BLaER1 treated with 17β-estradiol and CSF1 and Interleukin-3, amounts not matched to agents 10 nM and 100 nM (cell line): ENCODE results near the gene CD79B.

ENCODE experiments used
- H3K27ac ChIP-seq, 11 experiments: shearing (Covaris generic); formaldehyde crosslinking; 2 replicates each; pipeline ENCODE4 v1.8.1; 2022
- H3K27me3 ChIP-seq, 11 experiments: shearing (Covaris generic); formaldehyde crosslinking; 2 replicates each; pipeline ENCODE4 v1.8.1; 2022
- H3K36me3 ChIP-seq, 11 experiments: shearing (Covaris generic); formaldehyde crosslinking; 2 replicates each; pipeline ENCODE4 v1.8.1; 2022
- H3K4me1 ChIP-seq, 10 experiments: shearing (Covaris generic); formaldehyde crosslinking; 2 replicates each; pipeline ENCODE4 v1.8.1; 2022
- H3K4me2 ChIP-seq, 11 experiments: shearing (Covaris generic); formaldehyde crosslinking; 2 replicates each; pipeline ENCODE4 v1.8.1; 2022
- H3K4me3 ChIP-seq, 10 experiments: shearing (Covaris generic); formaldehyde crosslinking; 2 replicates each; pipeline ENCODE4 v1.8.1; 2022
- H3K9ac ChIP-seq, 11 experiments: shearing (Covaris generic); formaldehyde crosslinking; 2 replicates each; pipeline ENCODE4 v1.8.1; 2022
- H3K9me3 ChIP-seq, 11 experiments: shearing (Covaris generic); formaldehyde crosslinking; replicated peaks in 1 of 11; 2 replicates each; pipeline ENCODE4 v1.8.1; 2022
- H4K20me1 ChIP-seq, 11 experiments: shearing (Covaris generic); formaldehyde crosslinking; 2 replicates each; pipeline ENCODE4 v1.8.1; 2022
- Cebpa-rat ChIP-seq, 11 experiments: shearing (Covaris generic); IDR thresholded peaks; 2 replicates each; pipeline ENCODE4 v1.8.1; 2022

CD79B gene

DNA sequence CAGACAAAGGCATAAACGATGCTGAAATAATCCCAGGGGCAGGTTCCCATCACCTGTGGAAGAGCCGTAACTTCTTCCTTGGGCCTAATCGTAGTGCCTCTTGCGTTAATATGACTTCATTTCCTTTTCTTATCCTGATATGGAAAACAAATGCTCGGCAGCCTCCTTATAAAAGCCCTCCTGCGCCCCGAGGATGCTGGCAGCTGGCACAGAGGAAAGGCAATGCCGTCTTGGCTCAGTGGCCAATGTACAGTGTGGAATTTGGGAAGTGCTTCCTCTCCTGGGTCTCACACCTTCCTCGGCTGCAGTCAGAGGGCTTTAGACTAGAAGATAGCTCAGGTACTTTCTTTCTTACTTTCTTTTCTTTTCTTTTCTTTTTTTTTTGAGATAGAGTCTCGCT is 37.1 kb upstream of the CD79B start:
- H3K4me2 ChIP-seq: no peak overlapping the region
- H3K27ac ChIP-seq: no peak overlapping the region
- no peaks in the 10 kb centered on the region for H4K20me1 ChIP-seq
- no peak overlapping the region for H3K4me3 ChIP-seq
- no peaks in the 10 kb centered on the region for H3K36me3 ChIP-seq
- peaks cover 10 to 20% (median 16%) of the 10 kb centered on the region in 10 experiments for H3K4me1 ChIP-seq
- H3K9me3 ChIP-seq: no peaks in the 10 kb centered on the region
- no peaks in the 10 kb centered on the region for H3K27me3 ChIP-seq
- no peak overlapping the region for H3K9ac ChIP-seq
- no peak for TF ChIP-seq Cebpa-rat (IDR thresholded peaks at IDR 0.05)

GRCh38 chr17:63967953-63968352 is 35.8 kb upstream of the CD79B start:
- no peaks in the 10 kb centered on the region for H3K9me3 ChIP-seq
- TF ChIP-seq Cebpa-rat (IDR thresholded peaks at IDR 0.05): no peak
- no peak overlapping the region for H3K27ac ChIP-seq
- no peak overlapping the region for H3K9ac ChIP-seq
- no peaks in the 10 kb centered on the region for H4K20me1 ChIP-seq
- no peak overlapping the region for H3K4me3 ChIP-seq
- no peaks in the 10 kb centered on the region for H3K27me3 ChIP-seq
- no peaks in the 10 kb centered on the region for H3K36me3 ChIP-seq
- H3K4me1 ChIP-seq: peaks cover 0 to 9% (median 7%) of the 10 kb centered on the region in 10 experiments; a peak in 13 of 20 replicates
- H3K4me2 ChIP-seq: no peak overlapping the region

GRCh38 chr17:63966646-63967264 is 34.6 kb upstream of the CD79B start:
- Histone ChIP-seq H3K4me1 (peaks cover 0 to 18% (median 7%) of the 10 kb centered on the region in 10 experiments; a peak in 13 of 20 replicates), H3K4me3 (no peak overlapping the region), H3K9ac (no peak overlapping the region), H4K20me1 (no peaks in the 10 kb centered on the region), H3K9me3 (no peaks in the 10 kb centered on the region), H3K36me3 (no peaks in the 10 kb centered on the region), H3K4me2 (peak overlapping the region in 5 of 11 experiments; percentile 17 to 28 (median 24); a peak in 5 of 22 replicates), H3K27ac (no peak overlapping the region), H3K27me3 (no peaks in the 10 kb centered on the region)
- no peak for TF ChIP-seq Cebpa-rat (IDR thresholded peaks at IDR 0.05)

DNA sequence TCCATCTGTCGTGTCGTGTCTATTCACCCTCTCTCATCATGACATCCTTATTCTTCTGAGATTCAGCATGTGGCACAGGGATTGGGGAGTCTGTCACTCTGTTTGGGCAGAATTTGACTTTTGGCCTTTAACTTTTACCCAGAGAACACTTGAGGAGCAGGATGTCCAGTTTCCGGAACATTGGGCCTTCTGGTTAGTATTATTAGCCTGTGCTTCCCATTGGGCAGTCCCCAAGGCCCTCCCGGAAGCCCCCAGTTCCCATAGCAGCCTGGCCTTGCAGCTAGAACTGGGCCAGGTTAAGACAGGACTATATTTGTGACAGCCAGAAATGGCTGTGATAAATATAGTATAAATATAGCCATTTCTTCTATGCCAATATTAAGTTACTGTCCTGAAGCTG is 31.0 kb upstream of the CD79B start:
- TF ChIP-seq Cebpa-rat (IDR thresholded peaks at IDR 0.05): no peak

DNA sequence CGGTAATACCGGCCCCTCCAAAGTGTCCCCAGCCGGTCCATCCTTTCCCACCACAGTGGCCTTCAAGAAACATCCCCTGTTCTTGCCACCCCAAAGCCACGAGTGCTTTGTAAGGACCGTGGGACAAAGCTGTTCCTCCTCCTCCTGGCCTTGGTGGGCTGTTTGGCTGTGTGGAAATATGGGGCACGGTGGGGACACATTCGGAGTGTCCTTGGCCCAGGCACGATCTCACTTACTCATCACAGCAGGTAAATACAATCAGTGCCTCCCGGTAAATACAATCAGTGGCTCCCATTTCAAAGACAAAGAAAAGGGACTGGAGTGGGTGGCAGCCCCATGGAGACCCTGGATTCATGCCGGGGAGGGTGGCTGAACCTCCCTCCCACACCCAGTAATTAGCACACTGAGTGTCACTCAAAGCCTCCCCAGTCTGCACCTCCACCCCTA is 30.2 kb upstream of the CD79B start:
- H3K4me2 ChIP-seq: no peak overlapping the region
- no peak overlapping the region for H3K27ac ChIP-seq
- no peaks in the 10 kb centered on the region for H4K20me1 ChIP-seq
- no peak for TF ChIP-seq Cebpa-rat (IDR thresholded peaks at IDR 0.05)
- no peaks in the 10 kb centered on the region for H3K27me3 ChIP-seq
- H3K36me3 ChIP-seq: no peaks in the 10 kb centered on the region
- no peaks in the 10 kb centered on the region for H3K9me3 ChIP-seq
- no peak overlapping the region for H3K4me3 ChIP-seq
- H3K4me1 ChIP-seq: peaks cover 8 to 39% (median 27%) of the 10 kb centered on the region in 10 experiments; a peak in 19 of 20 replicates
- H3K9ac ChIP-seq: no peak overlapping the region

More for the DNA sequence above, 31.0 kb upstream of the CD79B start:
- Histone ChIP-seq H3K27me3 (no peaks in the 10 kb centered on the region), H3K9ac (no peak overlapping the region), H3K4me3 (no peak overlapping the region), H3K4me2 (no peak overlapping the region), H3K4me1 (peaks cover 8 to 39% (median 27%) of the 10 kb centered on the region in 10 experiments; a peak in 19 of 20 replicates), H3K36me3 (no peaks in the 10 kb centered on the region), H3K9me3 (no peaks in the 10 kb centered on the region), H3K27ac (no peak overlapping the region), H4K20me1 (no peaks in the 10 kb centered on the region)

DNA sequence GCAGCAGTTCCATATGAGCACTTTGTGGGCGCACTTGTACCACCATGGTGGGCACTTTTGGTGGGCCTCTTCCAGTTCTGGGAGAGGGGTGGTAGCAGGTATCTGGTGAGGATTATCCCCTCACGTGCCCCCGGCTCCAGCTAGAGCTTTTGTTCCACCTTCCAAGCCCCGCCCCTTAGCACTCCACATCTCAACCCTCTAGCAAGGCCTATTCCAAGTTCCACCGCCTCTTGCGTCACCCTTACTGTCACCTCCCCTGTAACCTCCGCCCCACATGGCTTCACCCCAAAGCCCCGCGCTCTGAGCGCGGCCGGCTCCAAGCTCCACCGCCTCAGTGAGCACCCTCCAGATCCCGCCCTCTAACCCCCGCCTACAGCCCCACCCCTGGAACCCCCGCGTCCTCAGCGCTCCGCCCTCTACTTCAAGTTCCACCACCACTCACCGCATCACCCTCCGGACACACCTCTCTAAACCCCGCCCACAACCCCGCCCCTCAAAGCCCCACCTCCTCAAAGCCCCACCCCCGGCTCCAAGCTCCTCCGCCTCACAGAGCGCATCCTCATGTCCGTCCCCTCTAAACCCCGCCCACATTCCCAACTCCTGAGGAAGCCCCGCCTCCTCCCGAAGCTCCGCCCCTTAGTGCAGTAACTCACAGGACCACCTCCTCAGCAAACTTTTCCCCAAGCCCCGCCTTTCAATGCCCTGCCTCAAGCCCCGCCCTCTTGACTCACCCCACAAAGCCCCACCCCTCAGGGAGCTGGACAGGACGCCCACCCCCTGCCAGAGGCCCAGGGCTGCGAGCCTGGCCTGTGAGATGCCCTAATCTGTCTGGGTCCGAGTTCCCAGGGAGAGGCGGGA is 29.5 kb upstream of the CD79B start:
- Histone ChIP-seq H3K4me2 (peak overlapping the region; percentile 22 to 73 (median 65); a peak in 20 of 22 replicates), H3K4me1 (peaks cover 8 to 36% (median 25%) of the 10 kb centered on the region in 10 experiments; a peak in 19 of 20 replicates), H3K9ac (peak overlapping the region in 2 of 11 experiments; percentile 1 to 8; a peak in 1 of 22 replicates), H3K36me3 (no peaks in the 10 kb centered on the region), H3K4me3 (peak overlapping the region in 2 of 10 experiments; percentile 15 to 23; a peak in 1 of 20 replicates), H3K9me3 (no peaks in the 10 kb centered on the region), H3K27me3 (no peaks in the 10 kb centered on the region), H4K20me1 (no peaks in the 10 kb centered on the region), H3K27ac (peak overlapping the region in 4 of 11 experiments; percentile 14 to 43 (median 35); a peak in 5 of 22 replicates)
- peak in 2 of 11 experiments; percentile 51 to 70; a peak in 2 of 22 replicates for TF ChIP-seq Cebpa-rat (IDR thresholded peaks at IDR 0.05)

GRCh38 chr17:63960430-63960829 is 28.3 kb upstream of the CD79B start:
- Histone ChIP-seq H4K20me1 (no peaks in the 10 kb centered on the region), H3K4me1 (peaks cover 8 to 41% (median 20%) of the 10 kb centered on the region in 10 experiments; a peak in 19 of 20 replicates), H3K27me3 (no peaks in the 10 kb centered on the region), H3K4me2 (peak overlapping the region in 10 of 11 experiments; percentile 17 to 71 (median 60); a peak in 19 of 22 replicates), H3K9me3 (no peaks in the 10 kb centered on the region), H3K4me3 (no peak overlapping the region), H3K27ac (peak overlapping the region in 2 of 11 experiments; percentile 25 to 32; a peak in 2 of 22 replicates), H3K36me3 (no peaks in the 10 kb centered on the region), H3K9ac (peak overlapping the region in 2 of 11 experiments; percentile 22 to 29; a peak in 2 of 22 replicates)
- no peak for TF ChIP-seq Cebpa-rat (IDR thresholded peaks at IDR 0.05)

DNA sequence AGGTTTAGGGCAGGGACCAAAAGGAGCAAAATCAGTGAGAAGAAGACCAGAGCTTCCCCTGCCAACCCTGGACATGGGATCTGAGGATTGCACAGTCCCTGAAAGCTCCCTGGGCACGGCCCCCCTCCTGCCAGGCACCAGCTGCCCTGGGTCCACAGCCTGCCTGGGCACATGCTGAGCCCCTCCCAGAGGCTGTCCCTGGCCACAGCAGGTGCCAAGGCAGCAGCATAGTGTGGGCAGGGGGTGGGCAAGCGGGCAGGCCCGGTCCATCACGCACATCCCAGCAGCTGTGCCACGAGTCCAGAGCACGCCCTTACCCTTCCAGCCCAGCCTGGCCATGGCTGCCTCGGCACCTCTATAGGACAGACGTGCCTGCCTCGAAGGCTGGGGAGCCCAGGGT is 27.9 kb upstream of the CD79B start:
- no peaks in the 10 kb centered on the region for H3K9me3 ChIP-seq
- H3K4me1 ChIP-seq: peaks cover 8 to 45% (median 21%) of the 10 kb centered on the region in 10 experiments; a peak in 19 of 20 replicates
- H3K36me3 ChIP-seq: no peaks in the 10 kb centered on the region
- 0 out of 22 replicates have a peak overlapping the region, but pooled peaks of 1 of the 11 experiments have one; percentile 5 for H3K27ac ChIP-seq
- peak overlapping the region in 1 of 11 experiments; percentile 22; a peak in 2 of 22 replicates for H3K9ac ChIP-seq
- TF ChIP-seq Cebpa-rat (IDR thresholded peaks at IDR 0.05): no peak
- H3K27me3 ChIP-seq: no peaks in the 10 kb centered on the region
- no peak overlapping the region; a peak in 1 of 20 replicates for H3K4me3 ChIP-seq
- H3K4me2 ChIP-seq: peak overlapping the region in 10 of 11 experiments; percentile 17 to 71 (median 60); a peak in 18 of 22 replicates
- no peaks in the 10 kb centered on the region for H4K20me1 ChIP-seq
